Esophagus muscularis mucosa (tissue), 4 donors: Measurements from ENCODE around the gene CST7. TPM values are rescaled to one million over a fixed set of nuclear protein-coding genes. Genes with fewer than 3 reads are reported as not detected.

ENCODE experiments used
- DNase-seq: peaks from one replicate; pipeline ENCODE4 v3.0.0-alpha.2; 2017; ENCODE audit errors: extremely low spot score
- H3K27ac ChIP-seq, 4 donors: fragments of 200-600 bp; sonication (generic); replicated peaks in 1 of 4; 1 replicate in 3 of 4; 2 replicates in 1 of 4; pipeline ENCODE4 v1.5.1; 2016 to 2019; ENCODE audit warnings: mild to moderate bottlenecking in 1 of 4
- H3K27me3 ChIP-seq, 4 donors: fragments of 200-600 bp; sonication (generic); one replicate each; pipeline versions ENCODE4 v1.5.1 to v1.6.0; 2016 to 2019
- H3K36me3 ChIP-seq, 4 donors: fragments of 200-600 bp; sonication (generic); one replicate each; pipeline ENCODE4 v1.5.1; 2016 to 2019
- H3K4me1 ChIP-seq, 4 donors: fragments of 200-600 bp; sonication (generic); one replicate each; pipeline ENCODE4 v1.5.1; 2016 to 2019
- H3K4me3 ChIP-seq, 4 donors: fragments of 200-600 bp; sonication (generic); 1 replicate in 2 of 4; 2 replicates in 2 of 4; pipeline ENCODE4 v1.5.1; 2016 to 2019; ENCODE audit warnings: mild to moderate bottlenecking in 4 of 4, moderate library complexity in 1 of 4
- H3K9me3 ChIP-seq, 4 donors: fragments of 200-600 bp; sonication (generic); 1 replicate in 3 of 4; 2 replicates in 1 of 4; pipeline ENCODE4 v1.5.1; 2016 to 2019
- EP300 ChIP-seq: sonication (generic); formaldehyde crosslinking; IDR thresholded peaks from one replicate; pipeline ENCODE4 v1.6.1; 2017; ENCODE audit warnings: antibody characterized with exemption
- POLR2A ChIP-seq: fragments of 450-650 bp; IDR thresholded peaks from one replicate; pipeline ENCODE4 v1.6.1; 2017; ENCODE audit warnings: antibody characterized with exemption, moderate library complexity, mild to moderate bottlenecking, low read depth
- POLR2AphosphoS5 ChIP-seq, 2 donors: sonication (generic); formaldehyde crosslinking; IDR thresholded peaks; one replicate each; pipeline ENCODE4 v1.6.1; 2017; ENCODE audit warnings: antibody characterized with exemption in 2 of 2
- WGBS: methylation state at CpG from one replicate; pipeline ENCODE4 v1.1.5; 2018; 5-methylcytosine and 5-hydroxymethylcytosine counted together
- intact Hi-C: fragments of 100-400 bp; cut with DNase I; formaldehyde crosslinking; loops from one replicate; pipeline ENCODE4 v1.15.1; 2023
- total RNA-seq, 4 donors: library from RNA; depleted of rRNA; stranded (reverse); fragments of >200 nt; gene quantifications; one replicate each; pipeline versions ENCODE4 v1.1.0 to v1.2.1, GENCODE V29; 2016
- TF ChIP-seq, protein P1 (sequence below), 3 experiments: fragments of 200-600 bp in 2 of 3; fragments of 450-650 bp in 1 of 3; sonication (generic) in 2 of 3; IDR thresholded peaks; one replicate each; pipeline ENCODE4 v1.5.1; 2017 to 2019; ENCODE audit warnings: antibody characterized with exemption in 3 of 3, mild to moderate bottlenecking in 2 of 3, moderate library complexity in 1 of 3

Gene CST7
- total RNA-seq, 4 donors from 2014 or later: 1.2 to 13.8 (median 1.5) TPM; not detected in 1

DNA sequence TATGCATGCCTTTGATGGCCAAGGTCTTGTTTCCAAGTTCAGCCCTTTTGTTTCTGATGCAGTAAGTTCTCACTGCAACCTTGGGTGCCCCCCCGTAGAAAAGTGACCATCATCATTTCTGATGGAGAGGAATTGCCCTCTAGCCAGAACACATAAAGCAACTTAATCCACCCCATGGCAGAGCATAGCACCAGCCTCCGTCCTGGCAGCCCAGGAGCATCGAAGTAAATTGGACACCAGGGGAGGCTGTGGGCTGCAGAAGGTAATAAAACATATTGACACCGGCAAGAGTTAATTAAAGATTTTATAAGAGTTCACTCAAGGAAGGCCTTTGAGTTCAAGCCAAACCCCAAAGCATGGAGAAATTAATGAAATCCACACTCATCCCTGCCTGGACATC is 39.2 kb upstream of the CST7 start:
- H3K4me3 ChIP-seq: no peak overlapping the region
- TF ChIP-seq POLR2A (no peak), EP300 (no peak), POLR2AphosphoS5 (IDR thresholded peaks at IDR 0.05) (no peak)
- TF ChIP-seq, protein P1, sequence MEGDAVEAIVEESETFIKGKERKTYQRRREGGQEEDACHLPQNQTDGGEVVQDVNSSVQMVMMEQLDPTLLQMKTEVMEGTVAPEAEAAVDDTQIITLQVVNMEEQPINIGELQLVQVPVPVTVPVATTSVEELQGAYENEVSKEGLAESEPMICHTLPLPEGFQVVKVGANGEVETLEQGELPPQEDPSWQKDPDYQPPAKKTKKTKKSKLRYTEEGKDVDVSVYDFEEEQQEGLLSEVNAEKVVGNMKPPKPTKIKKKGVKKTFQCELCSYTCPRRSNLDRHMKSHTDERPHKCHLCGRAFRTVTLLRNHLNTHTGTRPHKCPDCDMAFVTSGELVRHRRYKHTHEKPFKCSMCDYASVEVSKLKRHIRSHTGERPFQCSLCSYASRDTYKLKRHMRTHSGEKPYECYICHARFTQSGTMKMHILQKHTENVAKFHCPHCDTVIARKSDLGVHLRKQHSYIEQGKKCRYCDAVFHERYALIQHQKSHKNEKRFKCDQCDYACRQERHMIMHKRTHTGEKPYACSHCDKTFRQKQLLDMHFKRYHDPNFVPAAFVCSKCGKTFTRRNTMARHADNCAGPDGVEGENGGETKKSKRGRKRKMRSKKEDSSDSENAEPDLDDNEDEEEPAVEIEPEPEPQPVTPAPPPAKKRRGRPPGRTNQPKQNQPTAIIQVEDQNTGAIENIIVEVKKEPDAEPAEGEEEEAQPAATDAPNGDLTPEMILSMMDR (IDR thresholded peaks at IDR 0.05): no peak
- H3K27me3 ChIP-seq: no peaks in the 10 kb centered on the region
- WGBS: 94% methylated on average over 4 of the region's 4 CpGs
- intact Hi-C loops: no loop called here
- no peak for DNase-seq
- H3K9me3 ChIP-seq: peaks cover 0 to 23% (median 13%) of the 10 kb centered on the region in 4 donors
- H3K27ac ChIP-seq: no peak overlapping the region
- H3K4me1 ChIP-seq: no peaks in the 10 kb centered on the region
- no peaks in the 10 kb centered on the region for H3K36me3 ChIP-seq

DNA sequence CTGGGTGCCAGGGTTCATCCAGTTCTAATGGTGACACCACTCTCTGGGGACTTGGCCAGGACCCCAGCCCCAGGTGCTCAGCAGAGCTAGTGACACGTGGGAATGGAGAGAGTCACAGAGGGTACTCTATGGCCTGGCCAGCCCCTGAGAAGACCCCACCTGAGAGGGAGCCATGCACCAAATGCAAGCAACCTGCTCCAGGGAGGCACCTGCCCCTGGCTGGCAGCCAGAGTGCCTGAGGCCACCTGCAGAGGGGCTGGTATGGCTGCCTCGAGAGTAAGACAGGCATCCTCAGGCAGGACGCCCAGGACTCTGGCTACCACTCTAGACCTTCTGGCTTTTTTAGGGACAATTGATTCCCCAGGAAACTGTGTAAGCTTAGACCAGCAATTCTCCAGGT is 38.6 kb upstream of the CST7 start:
- WGBS: 93% methylated on average over 3 of the region's 3 CpGs
- Histone ChIP-seq H3K4me1 (no peaks in the 10 kb centered on the region), H3K4me3 (no peak overlapping the region), H3K9me3 (peaks cover 0 to 23% (median 13%) of the 10 kb centered on the region in 4 donors), H3K36me3 (no peaks in the 10 kb centered on the region), H3K27me3 (no peaks in the 10 kb centered on the region), H3K27ac (no peak overlapping the region)
- intact Hi-C loops: no loop called here
- TF ChIP-seq, protein P1 (IDR thresholded peaks at IDR 0.05): no peak
- TF ChIP-seq EP300 (no peak), POLR2AphosphoS5 (IDR thresholded peaks at IDR 0.05) (no peak), POLR2A (no peak)
- peak; percentile 90 for DNase-seq

DNA sequence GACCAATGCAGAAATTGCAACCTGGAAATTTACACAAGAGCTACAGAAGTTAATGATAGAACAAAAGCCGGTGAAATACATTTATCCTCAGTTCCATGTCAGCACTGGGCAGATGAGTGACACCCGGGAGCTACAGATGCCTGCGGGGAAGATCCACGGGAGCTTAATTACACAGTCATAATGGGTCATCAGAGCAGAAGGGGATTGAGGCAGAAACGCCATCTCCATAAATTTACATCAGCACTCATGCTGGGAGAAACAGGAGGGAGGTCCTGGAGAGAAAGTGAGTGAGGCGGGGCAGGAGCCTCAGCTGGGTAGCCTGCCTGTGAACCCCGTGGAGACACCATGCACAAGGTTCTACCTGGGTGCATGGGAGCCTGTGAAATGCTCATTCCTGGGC is 37.6 kb upstream of the CST7 start:
- no peaks in the 10 kb centered on the region for H3K36me3 ChIP-seq
- no peak overlapping the region for H3K4me3 ChIP-seq
- TF ChIP-seq POLR2A (no peak), POLR2AphosphoS5 (IDR thresholded peaks at IDR 0.05) (no peak), EP300 (no peak)
- TF ChIP-seq, protein P1 (IDR thresholded peaks at IDR 0.05): no peak
- H3K27me3 ChIP-seq: no peaks in the 10 kb centered on the region
- intact Hi-C loops: no loop called here
- no peak for DNase-seq
- H3K9me3 ChIP-seq: peaks cover 0 to 23% (median 13%) of the 10 kb centered on the region in 4 donors
- no peaks in the 10 kb centered on the region for H3K4me1 ChIP-seq
- H3K27ac ChIP-seq: no peak overlapping the region
- 58% methylated on average over 7 of the region's 7 CpGs for WGBS

DNA sequence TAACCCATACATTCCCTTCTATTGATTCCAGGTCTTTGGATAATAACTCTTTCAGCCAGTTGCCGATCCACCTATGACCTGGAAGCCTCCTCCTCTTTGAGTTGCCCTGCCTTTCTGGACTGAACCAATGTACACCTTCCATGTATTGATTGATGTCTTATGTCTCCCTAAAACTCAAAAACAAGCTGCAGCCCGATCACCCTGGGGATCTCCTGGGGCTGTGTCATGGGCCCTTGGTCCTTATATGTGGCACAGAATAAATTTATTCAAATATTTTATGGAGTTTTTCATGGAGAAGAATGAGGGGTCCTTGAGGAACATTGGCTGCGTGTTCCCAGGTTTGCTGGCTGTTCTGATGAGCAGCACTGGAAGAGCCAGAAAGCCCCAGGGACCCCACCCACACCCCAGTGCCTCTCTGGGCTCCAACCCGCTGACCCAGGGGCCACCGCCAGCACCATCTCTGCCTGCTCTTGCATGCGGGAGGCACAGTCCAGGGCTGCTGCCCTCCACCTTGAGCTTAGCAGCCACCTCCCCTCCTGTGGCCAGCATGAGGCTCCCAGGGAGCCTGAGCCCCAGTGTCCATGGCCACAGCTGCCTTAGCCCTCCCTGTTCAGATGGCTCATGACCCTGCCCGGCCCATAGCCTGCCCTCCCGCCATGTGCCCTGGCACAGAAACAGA is 36.5 kb upstream of the CST7 start:
- Histone ChIP-seq H3K27me3 (no peaks in the 10 kb centered on the region), H3K27ac (no peak overlapping the region), H3K36me3 (no peaks in the 10 kb centered on the region), H3K4me3 (no peak overlapping the region), H3K4me1 (no peaks in the 10 kb centered on the region), H3K9me3 (peaks cover 0 to 18% (median 6%) of the 10 kb centered on the region in 4 donors)
- DNase-seq: no peak
- intact Hi-C loops: no loop called here
- whole genome bisulfite sequencing: 80% methylated on average over 5 of the region's 8 CpGs
- TF ChIP-seq, protein P1 (IDR thresholded peaks at IDR 0.05): no peak
- TF ChIP-seq POLR2AphosphoS5 (IDR thresholded peaks at IDR 0.05) (no peak), POLR2A (no peak), EP300 (no peak)
